ENCODE results near the gene LYRM1. TPM values are rescaled to one million over a fixed set of nuclear protein-coding genes. Genes with fewer than 3 reads are reported as not detected.

LYRM1 gene
- total RNA-seq, 4 donors from 2014 or later, result 36.4 to 74.7 (median 38.8) TPM

DNA sequence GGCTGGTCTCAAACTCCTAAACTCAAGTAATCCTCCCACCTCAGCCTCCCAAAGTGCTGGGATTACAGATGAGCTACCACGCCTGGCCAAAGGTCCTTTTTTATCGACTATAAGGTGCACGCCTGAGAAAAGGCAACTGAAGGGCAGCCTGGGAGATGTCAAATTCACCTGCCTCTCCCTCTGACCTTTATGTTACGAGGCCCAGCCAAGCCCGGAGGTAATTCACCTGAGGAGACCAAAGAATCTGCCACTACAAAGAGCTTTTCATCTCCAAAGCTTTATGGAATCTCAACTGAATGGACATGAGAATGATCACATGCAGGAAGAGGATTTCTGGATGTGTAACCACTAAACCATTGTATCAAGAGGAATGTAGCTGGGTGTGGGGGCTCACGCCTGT, 37.2 kb downstream of the LYRM1 start:
- intact Hi-C loops (cut with DNase I; ENCODE audit: low total_unique reads) (no loop called here), in situ Hi-C loops (cut with MboI; ENCODE audit: low sequenced_read_pairs in 4 of 4) (no loop called here)
- Histone ChIP-seq H3K4me3 (no peak overlapping the region), H3K27me3 (no peaks in the 10 kb centered on the region), H3K27ac (no peak overlapping the region), H3K36me3 (no peaks in the 10 kb centered on the region), H3K9me3 (no peaks in the 10 kb centered on the region), H3K4me1 (no peaks in the 10 kb centered on the region)
- ATAC-seq (no peak), DNase-seq (no peak)
- TF ChIP-seq POLR2A (IDR thresholded peaks at IDR 0.05), result no peak
- TF ChIP-seq, protein P1, sequence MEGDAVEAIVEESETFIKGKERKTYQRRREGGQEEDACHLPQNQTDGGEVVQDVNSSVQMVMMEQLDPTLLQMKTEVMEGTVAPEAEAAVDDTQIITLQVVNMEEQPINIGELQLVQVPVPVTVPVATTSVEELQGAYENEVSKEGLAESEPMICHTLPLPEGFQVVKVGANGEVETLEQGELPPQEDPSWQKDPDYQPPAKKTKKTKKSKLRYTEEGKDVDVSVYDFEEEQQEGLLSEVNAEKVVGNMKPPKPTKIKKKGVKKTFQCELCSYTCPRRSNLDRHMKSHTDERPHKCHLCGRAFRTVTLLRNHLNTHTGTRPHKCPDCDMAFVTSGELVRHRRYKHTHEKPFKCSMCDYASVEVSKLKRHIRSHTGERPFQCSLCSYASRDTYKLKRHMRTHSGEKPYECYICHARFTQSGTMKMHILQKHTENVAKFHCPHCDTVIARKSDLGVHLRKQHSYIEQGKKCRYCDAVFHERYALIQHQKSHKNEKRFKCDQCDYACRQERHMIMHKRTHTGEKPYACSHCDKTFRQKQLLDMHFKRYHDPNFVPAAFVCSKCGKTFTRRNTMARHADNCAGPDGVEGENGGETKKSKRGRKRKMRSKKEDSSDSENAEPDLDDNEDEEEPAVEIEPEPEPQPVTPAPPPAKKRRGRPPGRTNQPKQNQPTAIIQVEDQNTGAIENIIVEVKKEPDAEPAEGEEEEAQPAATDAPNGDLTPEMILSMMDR (IDR thresholded peaks at IDR 0.05 in 4 of 5, conservative IDR thresholded peaks at IDR 0.05 in 1 of 5), result no peak

DNA sequence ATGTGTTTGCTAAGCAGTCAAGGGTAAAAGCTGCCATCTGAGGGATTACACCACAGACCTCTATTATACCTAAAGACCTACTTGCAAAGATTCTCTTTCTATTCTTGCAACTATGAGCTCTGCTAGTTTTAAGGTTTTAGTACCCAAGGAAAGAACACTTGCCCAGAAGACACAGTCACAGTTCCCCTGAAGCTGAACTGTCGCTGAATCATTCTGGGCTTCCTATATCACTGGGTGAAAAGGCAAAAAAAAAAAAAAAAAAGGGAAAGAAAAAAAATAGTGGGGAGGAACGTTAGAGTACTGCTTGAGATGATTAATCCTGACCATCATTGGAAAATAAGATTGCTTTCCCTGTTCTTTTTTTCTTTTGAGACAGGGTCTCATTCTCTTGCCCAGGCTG, 37.9 kb downstream of the LYRM1 start:
- DNase-seq, result no peak
- no peaks in the 10 kb centered on the region for H3K36me3 ChIP-seq
- in situ Hi-C loops (cut with MboI; ENCODE audit: low sequenced_read_pairs in 4 of 4) (no loop called here), intact Hi-C loops (cut with DNase I; ENCODE audit: low total_unique reads) (no loop called here)
- no peaks in the 10 kb centered on the region for H3K27me3 ChIP-seq
- H3K9me3 ChIP-seq, result no peaks in the 10 kb centered on the region
- H3K27ac ChIP-seq, result no peak overlapping the region
- no peaks in the 10 kb centered on the region for H3K4me1 ChIP-seq
- no peak for ATAC-seq
- no peak overlapping the region for H3K4me3 ChIP-seq
- TF ChIP-seq, protein P1 (IDR thresholded peaks at IDR 0.05 in 4 of 5, conservative IDR thresholded peaks at IDR 0.05 in 1 of 5), result no peak
- no peak for TF ChIP-seq POLR2A (IDR thresholded peaks at IDR 0.05)

DNA sequence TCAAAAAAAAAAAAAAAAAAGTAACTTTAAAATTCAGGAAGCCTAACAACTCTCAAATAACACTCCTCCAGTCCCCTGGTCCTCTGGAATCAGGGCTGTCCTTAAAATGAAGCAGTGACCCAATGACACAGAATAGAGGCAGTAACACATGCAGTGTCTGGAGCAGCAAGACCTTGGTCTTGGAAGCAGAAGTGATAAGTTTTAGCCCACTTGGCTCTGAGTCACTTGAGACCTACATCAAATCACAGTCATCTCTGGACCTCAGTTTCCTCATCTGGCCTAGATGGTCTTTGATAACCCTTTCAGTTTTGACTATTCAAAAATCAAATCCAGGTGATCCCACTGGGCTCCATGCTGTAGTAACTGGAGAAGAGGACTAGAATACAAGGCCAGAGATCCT, 39.0 kb downstream of the LYRM1 start:
- DNase-seq (no peak), ATAC-seq (no peak)
- H3K9me3 ChIP-seq, result no peaks in the 10 kb centered on the region
- H3K36me3 ChIP-seq, result no peaks in the 10 kb centered on the region
- H3K4me3 ChIP-seq, result no peak overlapping the region
- no peaks in the 10 kb centered on the region for H3K4me1 ChIP-seq
- H3K27ac ChIP-seq, result no peak overlapping the region
- intact Hi-C loops (cut with DNase I; ENCODE audit: low total_unique reads) (no loop called here), in situ Hi-C loops (cut with MboI; ENCODE audit: low sequenced_read_pairs in 4 of 4) (no loop called here)
- H3K27me3 ChIP-seq, result no peaks in the 10 kb centered on the region
- TF ChIP-seq, protein P1 (IDR thresholded peaks at IDR 0.05 in 4 of 5, conservative IDR thresholded peaks at IDR 0.05 in 1 of 5), result no peak
- TF ChIP-seq POLR2A (IDR thresholded peaks at IDR 0.05), result no peak

DNA sequence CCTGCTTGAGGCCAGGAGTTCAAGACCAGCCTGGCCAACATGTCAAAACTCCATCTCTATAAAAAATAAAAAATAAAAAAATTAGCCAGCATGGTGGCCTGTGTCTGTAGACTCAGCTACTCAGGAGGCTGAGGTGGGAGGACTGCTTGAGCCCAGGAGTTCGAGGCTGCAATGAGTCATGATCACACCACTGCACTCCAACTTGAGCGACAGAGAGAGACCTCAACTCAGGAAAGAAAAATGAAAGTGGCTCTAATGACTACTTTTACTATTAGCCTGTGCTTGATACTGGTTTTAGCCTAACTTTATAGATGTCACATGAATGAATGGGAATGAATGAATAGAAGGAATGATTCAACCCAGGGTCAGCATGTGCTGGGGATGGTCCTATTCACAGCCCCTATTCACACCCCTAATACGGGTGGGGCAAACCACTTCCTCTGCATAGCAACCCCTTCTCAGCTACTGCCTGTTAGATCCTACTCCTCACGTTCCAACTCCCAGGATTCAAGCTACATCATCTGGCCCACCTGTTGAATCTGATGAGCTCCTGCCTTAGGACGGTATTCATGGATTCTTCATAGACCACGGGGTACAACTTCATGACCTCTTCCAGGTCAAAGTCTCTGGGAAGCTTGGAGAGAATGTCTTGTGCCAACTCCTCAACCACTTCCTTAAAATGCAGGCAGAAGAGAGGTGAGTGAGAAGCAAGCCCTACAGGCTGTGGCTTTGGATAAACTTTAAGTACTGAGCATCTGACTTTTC, 40.5 kb downstream of the LYRM1 start:
- intact Hi-C loops (cut with DNase I; ENCODE audit: low total_unique reads), result no loop called here
- H3K4me1 ChIP-seq, result no peaks in the 10 kb centered on the region

More for the DNA sequence above, 40.5 kb downstream of the LYRM1 start:
- in situ Hi-C loops (cut with MboI; ENCODE audit: low sequenced_read_pairs in 4 of 4), result no loop called here
- H3K36me3 ChIP-seq, result no peaks in the 10 kb centered on the region
- H3K27ac ChIP-seq, result no peak overlapping the region
- ATAC-seq, result no peak
- DNase-seq, result no peak
- H3K4me3 ChIP-seq, result no peak overlapping the region
- no peaks in the 10 kb centered on the region for H3K27me3 ChIP-seq
- H3K9me3 ChIP-seq, result no peaks in the 10 kb centered on the region
- TF ChIP-seq, protein P1 (IDR thresholded peaks at IDR 0.05 in 4 of 5, conservative IDR thresholded peaks at IDR 0.05 in 1 of 5), result no peak
- no peak for TF ChIP-seq POLR2A (IDR thresholded peaks at IDR 0.05)
